BE2C (cell line): Measurements from ENCODE around the gene ZNF614.
"Not testable (repeated sequence)": the region's sequence is repeated elsewhere in the genome, so short reads cannot be mapped to it uniquely, and the experiment has no call there.

Source experiments
- DNase-seq: peaks from one replicate; pipeline ENCODE4 v3.0.0-alpha.2; 2020
- H3K27me3 ChIP-seq: fragments of 250-450 bp; sonication (Bioruptor Pico); 2 replicates; pipeline ENCODE4 v1.5.1; 2020; ENCODE audit warnings: mild to moderate bottlenecking
- H3K36me3 ChIP-seq: fragments of 250-450 bp; sonication (Bioruptor Pico); 2 replicates; pipeline ENCODE4 v1.5.1; 2020; ENCODE audit warnings: mild to moderate bottlenecking
- H3K4me1 ChIP-seq: fragments of 250-450 bp; sonication (Bioruptor Pico); 2 replicates; pipeline ENCODE4 v1.5.1; 2020
- H3K4me3 ChIP-seq: 2 replicates; pipeline ENCODE4 v1.5.1; 2011; ENCODE audit warnings: low read depth, low read length
- H3K9me3 ChIP-seq: fragments of 250-450 bp; sonication (Bioruptor Pico); 2 replicates; pipeline ENCODE4 v1.5.1; 2020
- TF ChIP-seq, protein P1 (sequence below): IDR thresholded peaks from 2 replicates; pipeline ENCODE4 v1.5.1; 2012; ENCODE audit warnings: mild to moderate bottlenecking, low read depth, low read length

Gene ZNF614

DNA sequence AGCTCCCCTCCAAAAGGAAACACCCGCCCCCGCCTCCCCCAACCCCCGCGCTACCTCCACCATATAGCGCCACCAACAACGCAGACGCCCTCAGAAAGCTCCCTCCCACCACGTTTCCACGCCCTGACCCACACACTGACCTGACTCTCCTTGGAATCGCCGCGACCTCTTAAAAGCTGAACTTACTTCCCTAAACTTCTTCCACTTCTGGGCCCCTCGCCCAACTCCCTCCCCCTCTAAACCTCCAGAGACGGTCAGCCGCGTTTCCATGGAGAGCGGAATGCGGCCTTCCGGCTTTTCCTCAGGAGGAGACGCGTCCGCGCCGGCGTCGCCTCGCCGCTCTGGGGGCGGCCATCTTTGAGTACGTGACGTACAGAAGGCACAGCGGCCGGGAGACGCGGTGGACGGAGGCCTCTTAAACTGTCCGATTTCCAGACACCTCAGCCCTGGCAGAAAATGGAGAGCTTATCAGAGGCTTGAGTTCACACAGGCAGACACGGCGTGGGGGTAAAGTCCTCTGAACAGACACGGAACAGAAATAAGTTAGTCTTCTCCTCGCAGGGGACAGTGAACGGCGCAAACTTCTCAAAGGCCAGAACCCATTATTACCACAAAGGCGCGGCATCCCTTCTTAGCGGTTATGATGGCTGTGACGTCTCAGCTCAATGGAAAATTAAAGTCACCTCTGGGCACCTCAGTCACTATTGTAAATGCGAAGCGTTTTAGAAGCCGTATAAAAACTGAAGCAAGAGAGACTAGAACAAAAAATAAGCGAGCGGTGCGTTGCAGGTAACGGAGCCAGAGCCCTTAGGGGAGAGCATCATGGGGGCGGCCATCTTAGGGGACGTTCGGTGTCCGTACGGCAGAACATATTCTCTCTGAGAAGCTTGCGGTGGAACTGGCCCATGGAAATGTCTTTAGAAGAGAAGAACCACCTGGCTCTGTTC is 20.6 kb upstream of the ZNF614 start, which contains the start of gene ZNF432:
Gene ZNF432 (minus strand): TSS at position 284 of the 947 bp plus-strand sequence. CDS start 1,970 bp downstream, outside the sequence.
- Histone ChIP-seq H3K4me1 (no peaks in the 10 kb centered on the region), H3K36me3 (peaks cover 7% of the 10 kb centered on the region), H3K4me3 (peak within 1 kb of the TSS; percentile 72), H3K27me3 (no peaks in the 10 kb centered on the region), H3K9me3 (peaks cover 3% of the 10 kb centered on the region; the same call in 1 of the 2 replicates)
- peak; percentile 92 for DNase-seq
- TF ChIP-seq, protein P1, sequence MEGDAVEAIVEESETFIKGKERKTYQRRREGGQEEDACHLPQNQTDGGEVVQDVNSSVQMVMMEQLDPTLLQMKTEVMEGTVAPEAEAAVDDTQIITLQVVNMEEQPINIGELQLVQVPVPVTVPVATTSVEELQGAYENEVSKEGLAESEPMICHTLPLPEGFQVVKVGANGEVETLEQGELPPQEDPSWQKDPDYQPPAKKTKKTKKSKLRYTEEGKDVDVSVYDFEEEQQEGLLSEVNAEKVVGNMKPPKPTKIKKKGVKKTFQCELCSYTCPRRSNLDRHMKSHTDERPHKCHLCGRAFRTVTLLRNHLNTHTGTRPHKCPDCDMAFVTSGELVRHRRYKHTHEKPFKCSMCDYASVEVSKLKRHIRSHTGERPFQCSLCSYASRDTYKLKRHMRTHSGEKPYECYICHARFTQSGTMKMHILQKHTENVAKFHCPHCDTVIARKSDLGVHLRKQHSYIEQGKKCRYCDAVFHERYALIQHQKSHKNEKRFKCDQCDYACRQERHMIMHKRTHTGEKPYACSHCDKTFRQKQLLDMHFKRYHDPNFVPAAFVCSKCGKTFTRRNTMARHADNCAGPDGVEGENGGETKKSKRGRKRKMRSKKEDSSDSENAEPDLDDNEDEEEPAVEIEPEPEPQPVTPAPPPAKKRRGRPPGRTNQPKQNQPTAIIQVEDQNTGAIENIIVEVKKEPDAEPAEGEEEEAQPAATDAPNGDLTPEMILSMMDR = no peak

DNA sequence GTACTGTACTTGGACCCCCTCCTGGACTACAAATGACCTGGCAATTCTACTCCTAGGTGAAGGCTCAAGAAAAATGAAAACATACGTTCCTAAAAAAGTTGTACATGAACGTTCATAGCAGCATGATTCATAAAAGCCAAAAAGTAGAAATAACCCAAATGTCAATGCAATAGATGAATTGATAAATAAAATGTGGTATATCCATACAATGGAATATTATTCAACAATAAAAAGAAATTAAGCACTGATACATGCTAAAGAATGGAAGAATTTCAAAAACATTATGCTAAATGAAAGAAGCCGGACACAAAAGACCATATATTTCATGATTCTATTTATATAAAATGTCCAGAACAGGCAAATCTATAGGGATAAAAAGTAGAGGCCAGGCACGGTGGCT is 11.0 kb upstream of the ZNF614 start:
- Histone ChIP-seq H3K9me3 (peaks cover 12% of the 10 kb centered on the region), H3K4me1 (no peaks in the 10 kb centered on the region), H3K36me3 (peaks cover 53% of the 10 kb centered on the region), H3K4me3 (no peak overlapping the region), H3K27me3 (no peaks in the 10 kb centered on the region)
- TF ChIP-seq, protein P1 = no peak
- DNase-seq = no peak

DNA sequence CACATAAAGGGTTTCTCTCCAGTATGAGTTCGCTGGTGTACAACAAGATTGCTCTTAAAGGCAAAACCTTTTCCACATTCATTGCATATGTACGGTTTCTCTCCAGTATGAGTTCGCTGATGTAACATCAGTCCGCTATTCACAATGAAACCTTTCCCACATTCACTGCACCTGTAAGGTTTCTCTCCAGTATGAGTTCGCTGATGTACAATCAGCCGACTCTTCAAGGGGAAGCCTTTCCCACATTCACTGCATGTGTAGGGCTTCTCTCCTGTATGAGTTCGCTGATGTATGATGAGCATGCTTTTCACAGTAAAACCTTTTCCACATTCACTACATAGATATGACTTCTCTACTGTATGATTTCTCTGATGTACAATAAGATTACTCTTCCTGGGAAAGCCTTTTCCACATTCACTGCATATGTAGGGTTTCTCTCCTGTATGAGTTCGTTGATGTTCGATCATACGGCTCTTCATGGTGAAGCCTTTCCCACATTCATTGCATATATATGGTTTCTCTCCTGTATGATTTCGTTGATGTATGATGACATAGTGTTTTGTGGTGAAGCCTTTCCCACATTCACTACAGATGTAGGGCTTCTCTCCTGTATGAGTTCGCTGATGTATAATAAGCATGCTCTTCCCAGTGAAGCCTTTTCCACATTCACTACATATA is 6.0 kb upstream of the ZNF614 start:
- H3K27me3 ChIP-seq = no peaks in the 10 kb centered on the region
- TF ChIP-seq, protein P1 = no peak
- no peaks in the 10 kb centered on the region for H3K4me1 ChIP-seq
- H3K9me3 ChIP-seq = peaks cover 22% of the 10 kb centered on the region
- H3K4me3 ChIP-seq = no peak overlapping the region
- no peak for DNase-seq
- peaks cover 56% of the 10 kb centered on the region for H3K36me3 ChIP-seq

DNA sequence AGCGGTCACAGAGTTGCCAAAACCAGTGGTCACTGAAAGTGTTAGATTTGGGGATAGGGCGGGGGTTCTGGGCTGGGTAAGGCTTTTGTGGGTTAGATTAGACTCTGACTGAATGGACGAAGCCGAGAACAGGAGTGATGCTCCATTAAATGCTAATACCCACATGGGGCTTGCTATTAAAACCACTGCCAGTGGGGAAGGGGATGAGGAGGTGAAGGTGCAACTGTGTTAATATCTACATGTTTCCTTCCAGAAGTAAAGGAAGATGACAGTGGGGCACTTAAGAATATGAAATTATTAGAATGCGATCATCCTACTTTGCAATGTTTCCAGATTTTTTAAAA is 573 bp upstream of the ZNF614 start:
- peaks cover 38% of the 10 kb centered on the region for H3K36me3 ChIP-seq
- H3K9me3 ChIP-seq = peaks cover 10% of the 10 kb centered on the region
- no peaks in the 10 kb centered on the region for H3K4me1 ChIP-seq
- DNase-seq = no peak
- peak overlapping the region; percentile 86 for H3K4me3 ChIP-seq
- no peaks in the 10 kb centered on the region for H3K27me3 ChIP-seq
- TF ChIP-seq, protein P1 = no peak

DNA sequence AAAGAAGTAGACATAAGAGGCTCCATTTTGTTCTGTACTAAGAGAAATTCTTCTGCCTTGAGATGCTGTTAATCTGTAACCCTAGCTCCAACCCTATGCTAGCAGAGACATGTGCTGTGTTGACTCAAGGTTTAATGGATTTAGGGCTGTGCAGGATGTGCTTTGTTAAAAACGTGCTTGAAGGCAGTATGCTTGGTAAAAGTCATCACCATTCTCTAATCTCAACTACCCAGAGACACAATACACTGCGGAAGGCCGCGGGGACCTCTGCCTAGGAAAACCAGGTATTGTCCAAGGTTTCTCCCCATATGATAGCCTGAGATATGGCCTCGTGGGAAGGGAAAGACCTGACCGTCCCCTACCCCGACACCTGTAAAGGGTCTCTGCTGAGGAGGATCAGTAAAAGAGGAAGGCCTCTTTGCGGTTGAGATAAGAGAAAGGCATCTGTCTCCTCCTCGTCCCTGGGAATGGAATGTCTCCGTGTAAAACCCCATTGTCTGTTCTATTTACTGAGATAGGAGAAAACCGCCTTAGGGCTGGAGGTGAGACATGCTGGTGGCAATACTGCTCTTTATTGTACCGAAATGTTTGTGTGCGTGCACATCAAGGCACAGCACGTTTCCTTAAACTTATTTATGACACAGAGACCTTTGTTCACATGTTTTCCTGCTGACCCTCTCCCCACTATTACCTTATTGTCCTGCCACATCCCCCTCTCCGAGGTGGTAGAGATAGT is 1.8 kb downstream of the ZNF614 start:
- peaks cover 45% of the 10 kb centered on the region for H3K36me3 ChIP-seq
- H3K9me3 ChIP-seq, H3K4me3 ChIP-seq, H3K4me1 ChIP-seq, DNase-seq, H3K27me3 ChIP-seq: not testable (repeated sequence)

DNA sequence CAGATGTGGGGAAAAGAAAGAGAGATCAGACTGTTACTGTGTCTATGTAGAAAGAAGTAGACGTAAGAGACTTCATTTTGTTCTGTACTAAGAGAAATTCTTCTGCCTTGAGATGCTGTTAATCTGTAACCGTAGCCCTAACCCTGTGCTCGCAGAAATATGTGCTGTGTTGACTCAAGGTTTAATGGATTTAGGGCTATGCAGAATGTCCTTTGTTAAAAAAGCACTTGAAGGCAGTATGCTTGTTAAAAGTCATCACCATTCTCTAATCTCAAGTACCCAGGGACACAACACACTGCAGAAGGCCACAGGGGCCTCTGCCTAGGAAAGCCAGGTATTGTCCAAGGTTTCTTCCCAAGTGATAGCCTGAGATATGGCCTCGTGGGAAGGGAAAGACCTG is 3.7 kb downstream of the ZNF614 start:
- H3K27me3 ChIP-seq, DNase-seq, H3K4me1 ChIP-seq, H3K4me3 ChIP-seq, H3K9me3 ChIP-seq: not testable (repeated sequence)
- peaks cover 64% of the 10 kb centered on the region for H3K36me3 ChIP-seq
